WTC11 (cell line): ENCODE measurements around the gene OSBPL5.

ENCODE experiments used
- CBFB ChIP-seq: sonication (generic); formaldehyde crosslinking; IDR thresholded peaks from 2 replicates; pipeline ENCODE4 v1.8.1; 2022; ENCODE audit warnings: mild to moderate bottlenecking, low read depth, missing genetic modification reagents
- TF ChIP-seq, protein P1 (sequence below): fragments of 200-600 bp; IDR thresholded peaks from 2 replicates; pipeline ENCODE4 v1.8.0; 2022; ENCODE audit warnings: antibody characterized with exemption

DNA sequence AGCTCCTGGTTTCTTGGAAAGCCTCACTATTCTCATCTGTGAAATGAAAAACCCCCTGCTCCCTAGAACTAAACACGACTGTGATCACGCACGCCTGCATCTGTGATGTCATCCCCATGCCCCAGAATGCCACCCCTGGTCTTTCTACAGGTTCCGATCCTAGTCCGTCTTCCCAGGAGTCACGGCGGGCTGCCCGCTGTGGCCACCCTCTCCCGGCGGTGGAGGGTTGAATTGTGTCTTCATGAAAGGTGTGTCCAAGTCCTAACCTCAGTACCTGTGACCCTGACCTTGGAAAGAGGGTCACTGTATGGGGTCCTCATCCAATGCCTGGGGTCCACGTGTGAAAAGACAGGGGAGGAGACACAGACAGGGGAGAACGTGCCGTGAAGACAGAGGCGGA lies 14.4 kb downstream of the OSBPL5 start:
- TF ChIP-seq, protein P1, sequence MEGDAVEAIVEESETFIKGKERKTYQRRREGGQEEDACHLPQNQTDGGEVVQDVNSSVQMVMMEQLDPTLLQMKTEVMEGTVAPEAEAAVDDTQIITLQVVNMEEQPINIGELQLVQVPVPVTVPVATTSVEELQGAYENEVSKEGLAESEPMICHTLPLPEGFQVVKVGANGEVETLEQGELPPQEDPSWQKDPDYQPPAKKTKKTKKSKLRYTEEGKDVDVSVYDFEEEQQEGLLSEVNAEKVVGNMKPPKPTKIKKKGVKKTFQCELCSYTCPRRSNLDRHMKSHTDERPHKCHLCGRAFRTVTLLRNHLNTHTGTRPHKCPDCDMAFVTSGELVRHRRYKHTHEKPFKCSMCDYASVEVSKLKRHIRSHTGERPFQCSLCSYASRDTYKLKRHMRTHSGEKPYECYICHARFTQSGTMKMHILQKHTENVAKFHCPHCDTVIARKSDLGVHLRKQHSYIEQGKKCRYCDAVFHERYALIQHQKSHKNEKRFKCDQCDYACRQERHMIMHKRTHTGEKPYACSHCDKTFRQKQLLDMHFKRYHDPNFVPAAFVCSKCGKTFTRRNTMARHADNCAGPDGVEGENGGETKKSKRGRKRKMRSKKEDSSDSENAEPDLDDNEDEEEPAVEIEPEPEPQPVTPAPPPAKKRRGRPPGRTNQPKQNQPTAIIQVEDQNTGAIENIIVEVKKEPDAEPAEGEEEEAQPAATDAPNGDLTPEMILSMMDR = no peak
- no peak for TF ChIP-seq CBFB (CRISPR knock-in tag)
